ENCODE results near the gene L3MBTL4.

- no peak for TF ChIP-seq CTCF (IDR thresholded peaks at IDR 0.05)
- TF ChIP-seq POLR2A (IDR thresholded peaks at IDR 0.05), result no peak
These were observed 318.0 kb downstream of the L3MBTL4 start for GRCh38 chr18:6096730-6097129.
